Measurements from ENCODE around the gene IFNL4.

DNA sequence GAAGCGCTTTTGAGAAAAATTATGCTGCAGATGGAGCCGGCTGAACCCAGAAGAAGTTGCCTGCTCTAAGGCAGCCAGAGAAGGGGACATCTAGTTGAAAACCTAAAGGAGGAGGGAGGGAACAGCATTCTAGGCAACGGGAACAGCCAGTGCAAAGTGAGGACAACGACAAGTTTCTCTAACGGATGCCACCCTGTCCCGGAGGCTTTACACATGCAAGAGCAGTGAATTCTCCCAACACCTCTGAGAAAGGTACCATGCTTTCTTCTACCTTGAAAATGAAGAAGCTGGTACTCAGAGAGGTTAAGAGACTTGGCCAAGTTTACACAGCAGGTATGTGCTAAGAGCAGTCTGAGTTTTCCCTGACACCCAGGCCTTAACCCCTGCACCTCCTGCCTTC lies 9.7 kb downstream of the IFNL4 start:
- TF ChIP-seq, protein P1, sequence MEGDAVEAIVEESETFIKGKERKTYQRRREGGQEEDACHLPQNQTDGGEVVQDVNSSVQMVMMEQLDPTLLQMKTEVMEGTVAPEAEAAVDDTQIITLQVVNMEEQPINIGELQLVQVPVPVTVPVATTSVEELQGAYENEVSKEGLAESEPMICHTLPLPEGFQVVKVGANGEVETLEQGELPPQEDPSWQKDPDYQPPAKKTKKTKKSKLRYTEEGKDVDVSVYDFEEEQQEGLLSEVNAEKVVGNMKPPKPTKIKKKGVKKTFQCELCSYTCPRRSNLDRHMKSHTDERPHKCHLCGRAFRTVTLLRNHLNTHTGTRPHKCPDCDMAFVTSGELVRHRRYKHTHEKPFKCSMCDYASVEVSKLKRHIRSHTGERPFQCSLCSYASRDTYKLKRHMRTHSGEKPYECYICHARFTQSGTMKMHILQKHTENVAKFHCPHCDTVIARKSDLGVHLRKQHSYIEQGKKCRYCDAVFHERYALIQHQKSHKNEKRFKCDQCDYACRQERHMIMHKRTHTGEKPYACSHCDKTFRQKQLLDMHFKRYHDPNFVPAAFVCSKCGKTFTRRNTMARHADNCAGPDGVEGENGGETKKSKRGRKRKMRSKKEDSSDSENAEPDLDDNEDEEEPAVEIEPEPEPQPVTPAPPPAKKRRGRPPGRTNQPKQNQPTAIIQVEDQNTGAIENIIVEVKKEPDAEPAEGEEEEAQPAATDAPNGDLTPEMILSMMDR (conservative IDR thresholded peaks at IDR 0.05; ENCODE audit: low read length) = no peak
- no peak for TF ChIP-seq EZH2phosphoT487 (IDR thresholded peaks at IDR 0.05; ENCODE audit: borderline replicate concordance)
